Kidney epithelial cell (primary cell): ENCODE measurements around the gene GPR143. TPM values are rescaled to one million over a fixed set of nuclear protein-coding genes. Genes with fewer than 3 reads are reported as not detected.

Experiments
- DNase-seq: peaks from one replicate; pipeline ENCODE4 v3.0.0-alpha.2; 2010; ENCODE audit warnings: low read depth
- H3K27me3 ChIP-seq: 2 replicates; pipeline ENCODE4 v1.6.0; 2011; ENCODE audit warnings: low read length; ENCODE audit not compliant: control insufficient read depth, insufficient read depth
- H3K36me3 ChIP-seq: 2 replicates; pipeline ENCODE4 v1.5.1; 2011; ENCODE audit warnings: low read length; ENCODE audit not compliant: control insufficient read depth, insufficient read depth
- H3K4me3 ChIP-seq: 2 replicates; pipeline ENCODE4 v1.5.1; 2011; ENCODE audit warnings: low read depth, mild to moderate bottlenecking, control low read depth, low read length
- total RNA-seq: library from RNA; depleted of rRNA; stranded (reverse); fragments of >200 nt; gene quantifications from 2 replicates; pipeline ENCODE4 v1.2.3, GENCODE V29; 2015
- TF ChIP-seq, protein P1 (sequence below): IDR thresholded peaks from 2 replicates; pipeline ENCODE4 v1.5.1; 2011; ENCODE audit warnings: mild to moderate bottlenecking, moderate library complexity, low read length, control low read depth, inconsistent platforms; ENCODE audit not compliant: insufficient read depth, poor library complexity, severe bottlenecking

Gene GPR143
- total RNA-seq, 1 donor from 2014 or later, result 18.7 TPM

GRCh38 chrX:9746148-9746888, 19.3 kb downstream of the GPR143 start:
- Histone ChIP-seq H3K27me3 (no peaks in the 10 kb centered on the region), H3K36me3 (no peaks in the 10 kb centered on the region), H3K4me3 (no peak overlapping the region)
- peak; percentile 39 for DNase-seq
- TF ChIP-seq, protein P1, sequence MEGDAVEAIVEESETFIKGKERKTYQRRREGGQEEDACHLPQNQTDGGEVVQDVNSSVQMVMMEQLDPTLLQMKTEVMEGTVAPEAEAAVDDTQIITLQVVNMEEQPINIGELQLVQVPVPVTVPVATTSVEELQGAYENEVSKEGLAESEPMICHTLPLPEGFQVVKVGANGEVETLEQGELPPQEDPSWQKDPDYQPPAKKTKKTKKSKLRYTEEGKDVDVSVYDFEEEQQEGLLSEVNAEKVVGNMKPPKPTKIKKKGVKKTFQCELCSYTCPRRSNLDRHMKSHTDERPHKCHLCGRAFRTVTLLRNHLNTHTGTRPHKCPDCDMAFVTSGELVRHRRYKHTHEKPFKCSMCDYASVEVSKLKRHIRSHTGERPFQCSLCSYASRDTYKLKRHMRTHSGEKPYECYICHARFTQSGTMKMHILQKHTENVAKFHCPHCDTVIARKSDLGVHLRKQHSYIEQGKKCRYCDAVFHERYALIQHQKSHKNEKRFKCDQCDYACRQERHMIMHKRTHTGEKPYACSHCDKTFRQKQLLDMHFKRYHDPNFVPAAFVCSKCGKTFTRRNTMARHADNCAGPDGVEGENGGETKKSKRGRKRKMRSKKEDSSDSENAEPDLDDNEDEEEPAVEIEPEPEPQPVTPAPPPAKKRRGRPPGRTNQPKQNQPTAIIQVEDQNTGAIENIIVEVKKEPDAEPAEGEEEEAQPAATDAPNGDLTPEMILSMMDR, result no peak

DNA sequence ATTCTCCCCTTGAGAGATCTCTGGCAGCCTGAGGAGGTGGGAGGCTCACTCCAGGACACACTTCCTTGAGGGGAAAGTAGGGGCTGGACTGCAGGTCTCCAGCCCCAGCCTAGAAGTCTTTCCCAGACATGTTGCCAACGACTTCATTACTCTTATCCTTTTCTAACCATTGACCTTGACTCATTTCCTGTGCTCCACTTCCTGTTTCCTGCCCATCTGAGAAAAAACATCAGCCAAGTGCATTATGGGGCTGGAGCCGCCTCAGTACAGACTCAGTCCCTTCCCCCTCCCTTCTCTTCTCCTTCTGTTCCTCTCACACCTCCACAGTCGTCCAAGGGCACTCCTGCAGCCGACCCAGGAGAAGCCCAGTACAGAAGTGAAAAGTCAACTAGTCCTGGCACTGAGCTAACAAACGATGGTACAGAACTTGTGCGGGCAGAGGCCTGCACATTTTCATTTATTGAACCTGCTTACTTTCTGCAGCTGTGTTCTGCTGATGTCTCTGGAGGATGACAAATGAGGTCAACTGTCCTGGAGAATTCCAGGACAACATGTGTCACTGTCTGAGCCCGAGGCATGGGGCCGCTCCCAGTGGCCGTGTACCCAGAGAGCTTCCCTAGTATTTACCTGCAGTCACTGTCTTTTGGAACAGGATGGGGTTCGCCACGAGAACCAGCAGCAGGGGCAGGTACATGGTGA, 20.1 kb downstream of the GPR143 start:
- Histone ChIP-seq H3K36me3 (no peaks in the 10 kb centered on the region), H3K4me3 (no peak overlapping the region), H3K27me3 (no peaks in the 10 kb centered on the region)
- DNase-seq, result no peak
- TF ChIP-seq, protein P1, result no peak

DNA sequence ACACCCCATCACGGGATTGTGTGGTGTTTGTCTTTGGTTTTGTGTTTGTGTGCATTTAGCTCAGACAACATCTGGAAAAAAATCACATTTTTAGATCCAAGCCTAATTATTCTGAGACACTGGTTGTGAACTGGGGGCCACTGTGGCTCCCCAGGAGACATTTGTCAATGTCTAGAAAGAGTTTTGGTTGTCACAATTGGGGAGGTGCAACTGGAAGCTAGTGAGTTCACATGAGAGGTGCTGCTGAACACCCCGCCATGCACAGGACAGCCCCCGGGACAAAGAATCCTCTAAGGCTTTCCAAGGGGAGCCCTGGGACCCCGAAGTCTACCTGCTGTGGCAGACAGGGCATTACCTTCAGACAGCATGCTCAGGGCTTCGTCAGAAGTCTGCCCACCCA, 26.5 kb downstream of the GPR143 start:
- H3K27me3 ChIP-seq, result no peaks in the 10 kb centered on the region
- H3K36me3 ChIP-seq, result peaks cover 2% of the 10 kb centered on the region
- TF ChIP-seq, protein P1, result no peak
- no peak overlapping the region for H3K4me3 ChIP-seq
- no peak for DNase-seq

DNA sequence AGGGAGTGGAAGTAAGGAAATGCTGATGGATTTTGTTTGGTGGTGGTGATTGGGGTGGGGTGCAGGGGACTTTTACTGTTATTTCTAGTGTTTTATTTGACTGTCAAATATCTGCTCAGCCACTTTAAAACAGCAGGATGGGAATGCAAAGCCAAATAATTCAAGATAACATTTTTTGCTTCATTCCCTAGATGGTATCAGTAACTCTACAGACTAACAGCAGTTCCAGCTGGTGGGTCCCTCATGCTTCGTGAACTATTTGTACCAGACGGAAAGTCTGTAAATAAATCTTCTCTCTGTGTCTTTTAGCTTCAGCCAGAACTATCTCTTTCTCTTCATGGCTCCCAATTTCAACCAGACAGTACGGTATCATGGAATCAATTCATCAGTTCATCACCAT, 27.5 kb downstream of the GPR143 start:
- DNase-seq, result no peak
- Histone ChIP-seq H3K36me3 (peaks cover 2% of the 10 kb centered on the region), H3K4me3 (no peak overlapping the region), H3K27me3 (no peaks in the 10 kb centered on the region)
- TF ChIP-seq, protein P1, result no peak

DNA sequence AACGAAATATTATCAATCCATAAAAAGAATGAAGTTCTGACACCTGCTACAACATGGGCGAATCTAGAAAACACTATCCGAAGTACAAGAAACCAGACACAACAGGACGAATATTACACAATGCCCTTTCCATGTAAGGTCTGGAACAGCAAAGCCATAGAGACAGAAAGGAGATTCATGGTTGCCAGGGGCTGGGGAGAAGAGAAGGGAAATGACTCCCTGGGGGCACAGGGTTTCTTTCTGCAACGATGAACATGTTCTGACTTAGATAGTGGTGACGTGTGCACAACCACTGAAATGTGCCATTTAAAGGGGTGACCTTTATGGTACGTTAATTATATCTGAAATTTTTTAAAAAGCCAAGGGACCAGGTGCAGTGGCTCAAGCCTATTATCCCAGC, 28.3 kb downstream of the GPR143 start:
- no peaks in the 10 kb centered on the region for H3K27me3 ChIP-seq
- no peak for DNase-seq
- no peak overlapping the region for H3K4me3 ChIP-seq
- TF ChIP-seq, protein P1, result no peak
- H3K36me3 ChIP-seq, result peaks cover 2% of the 10 kb centered on the region

GRCh38 chrX:9730752-9731151, 34.9 kb downstream of the GPR143 start:
- DNase-seq, result no peak
- TF ChIP-seq, protein P1, result no peak

More at GRCh38 chrX:9730752-9731151, 34.9 kb downstream of the GPR143 start:
- Histone ChIP-seq H3K36me3 (peaks cover 2% of the 10 kb centered on the region), H3K27me3 (no peaks in the 10 kb centered on the region), H3K4me3 (no peak overlapping the region)
